K562 (cell line): ENCODE results near the gene ENDOG. TPM values are rescaled to one million over a fixed set of nuclear protein-coding genes. Genes with fewer than 3 reads are reported as not detected.

Source experiments
- ATF3 ChIP-seq, 2 experiments: fragments of 450-650 bp in 1 of 2; sonication (generic) in 1 of 2; formaldehyde crosslinking in 1 of 2; IDR thresholded peaks in 1 of 2; conservative IDR thresholded peaks in 1 of 2; 2 replicates each; pipeline versions ENCODE4 v1.6.1 to v1.8.1; 2016 to 2023; ENCODE audit warnings: mild to moderate bottlenecking in 2 of 2, moderate library complexity in 2 of 2, inconsistent platforms in 1 of 2, missing genetic modification reagents in 1 of 2
- BRD4 ChIP-seq: fragments of 200-600 bp; sonication (generic); IDR thresholded peaks from 2 replicates; pipeline ENCODE4 v1.6.1; 2017; ENCODE audit warnings: inconsistent platforms
- CHD2 ChIP-seq: IDR thresholded peaks from 2 replicates; pipeline ENCODE4 v1.6.1; 2011; ENCODE audit warnings: low read depth, low read length
- EHMT2 ChIP-seq: fragments of 450-650 bp; IDR thresholded peaks from 2 replicates; pipeline ENCODE4 v1.6.1; 2018; ENCODE audit warnings: antibody characterized with exemption
- GTF2A2 ChIP-seq: IDR thresholded peaks from 2 replicates; pipeline ENCODE4 v1.6.1; 2016; ENCODE audit warnings: mild to moderate bottlenecking, missing genetic modification characterization, missing compliant biosample characterization
- HBP1 ChIP-seq: fragments of 450-650 bp; formaldehyde crosslinking; IDR thresholded peaks from 2 replicates; pipeline ENCODE4 v1.4.0; 2022; ENCODE audit warnings: missing genetic modification characterization
- HDAC1 ChIP-seq, 2 experiments: fragments of 450-650 bp; IDR thresholded peaks; 2 replicates each; pipeline ENCODE4 v1.6.1; 2016 to 2017; ENCODE audit warnings: inconsistent platforms in 1 of 2, mild to moderate bottlenecking in 1 of 2, moderate library complexity in 1 of 2
- LEF1 ChIP-seq: fragments of 450-650 bp; IDR thresholded peaks from 2 replicates; pipeline ENCODE4 v1.6.1; 2016; ENCODE audit warnings: mild to moderate bottlenecking
- MAFF ChIP-seq: IDR thresholded peaks from 2 replicates; pipeline ENCODE4 v1.6.1; 2012; ENCODE audit warnings: low read length, improper control_type of control experiment
- MCM2 ChIP-seq: fragments of 450-650 bp; IDR thresholded peaks from 2 replicates; pipeline ENCODE4 v1.6.1; 2017; ENCODE audit warnings: low read depth, mild to moderate bottlenecking
- MCM5 ChIP-seq: fragments of 450-650 bp; IDR thresholded peaks from 2 replicates; pipeline ENCODE4 v1.6.1; 2016; ENCODE audit warnings: low read depth
- PCBP2 ChIP-seq: fragments of 200-400 bp; formaldehyde crosslinking; IDR thresholded peaks from 2 replicates; pipeline ENCODE4 v1.6.1; 2018; ENCODE audit warnings: low read length, low read depth, mild to moderate bottlenecking, moderate library complexity; ENCODE audit not compliant: poor library complexity, severe bottlenecking
- SLC30A9 ChIP-seq: fragments of 250-450 bp; sonication (Bioruptor Pico); IDR thresholded peaks from 2 replicates; pipeline ENCODE4 v1.8.0; 2022; ENCODE audit warnings: mild to moderate bottlenecking, moderate library complexity
- SMAD2 ChIP-seq: fragments of 150-350 bp; IDR thresholded peaks from 2 replicates; pipeline ENCODE4 v1.6.1; 2014; ENCODE audit warnings: low read depth, mild to moderate bottlenecking, low read length
- SP1 ChIP-seq: sonication (generic); formaldehyde crosslinking; IDR thresholded peaks from 2 replicates; pipeline ENCODE4 v1.8.1; 2022; ENCODE audit warnings: mild to moderate bottlenecking, missing genetic modification reagents
- TAF15 ChIP-seq: fragments of 200-400 bp; formaldehyde crosslinking; IDR thresholded peaks from 2 replicates; pipeline ENCODE4 v1.6.1; 2017; ENCODE audit warnings: mild to moderate bottlenecking, low read depth, low read length, moderate library complexity
- ZNF124 ChIP-seq: sonication (generic); formaldehyde crosslinking; IDR thresholded peaks from 2 replicates; pipeline ENCODE4 v1.8.1; 2022; ENCODE audit warnings: missing genetic modification reagents
- ZNF184 ChIP-seq: sonication (generic); formaldehyde crosslinking; IDR thresholded peaks from 2 replicates; pipeline ENCODE4 v1.5.0; 2020; ENCODE audit warnings: missing genetic modification reagents
- ZNF263 ChIP-seq: sonication (generic); formaldehyde crosslinking; IDR thresholded peaks from 2 replicates; pipeline ENCODE4 v1.8.0; 2022; ENCODE audit warnings: mild to moderate bottlenecking, missing genetic modification reagents, borderline replicate concordance
- ZNF445 ChIP-seq: fragments of 250-450 bp; sonication (Bioruptor Pico); IDR thresholded peaks from 2 replicates; pipeline ENCODE4 v1.4.0; 2020; ENCODE audit warnings: low read depth, mild to moderate bottlenecking, moderate library complexity
- ZSCAN29 ChIP-seq: fragments of 450-650 bp; IDR thresholded peaks from 2 replicates; pipeline ENCODE4 v1.6.1; 2017
- ZSCAN32 ChIP-seq: fragments of 450-650 bp; formaldehyde crosslinking; IDR thresholded peaks from 2 replicates; pipeline ENCODE4 v1.4.0; 2020; ENCODE audit warnings: mild to moderate bottlenecking, moderate library complexity
- polyA plus RNA-seq, 8 experiments: library from polyadenylated mRNA; depleted of rRNA in 4 of 8; stranded (reverse) in 5 of 8; unstranded in 3 of 8; fragments of >200 nt; fragmentation: Nextera tagmentation in 2 of 8; fragmentation: Illumina TruSeq in 1 of 8; extraction: Ambion mirVana in 2 of 8; extraction: Trizol in 1 of 8; gene quantifications; 2 replicates each; pipeline versions ENCODE4 v1.2.1 to v1.2.3, GENCODE V29; 2011 to 2014; ENCODE audit warnings: inconsistent platforms in 1 of 8, missing spikeins in 1 of 8
- total RNA-seq, 7 experiments: library from RNA; depleted of rRNA in 6 of 7; stranded (reverse); fragments of >200 nt in 6 of 7; fragmentation: Illumina TruSeq in 2 of 7; extraction: Trizol in 2 of 7; gene quantifications; 2 replicates each; pipeline versions ENCODE4 v1.2.1 to v1.2.3, GENCODE V29; 2011 to 2021; ENCODE audit warnings: low replicate concordance in 1 of 7
- TF ChIP-seq, protein P1 (sequence below), 2 experiments: fragments of 450-650 bp; IDR thresholded peaks; 2 replicates each; pipeline ENCODE4 v1.6.1; 2016
- TF ChIP-seq, protein P2 (sequence below): IDR thresholded peaks from 3 replicates; pipeline ENCODE4 v1.6.1; 2011; ENCODE audit warnings: borderline replicate concordance, mild to moderate bottlenecking, moderate library complexity; ENCODE audit not compliant: insufficient read length; ENCODE audit errors: extremely low read depth

The ENDOG gene
- total and polyA plus RNA-seq, 9 of the 15 experiments (the other 6 are each of a cell fraction or from before 2014, with no cell fraction given) = 1.2 to 91.0 (median 25.5) TPM

DNA sequence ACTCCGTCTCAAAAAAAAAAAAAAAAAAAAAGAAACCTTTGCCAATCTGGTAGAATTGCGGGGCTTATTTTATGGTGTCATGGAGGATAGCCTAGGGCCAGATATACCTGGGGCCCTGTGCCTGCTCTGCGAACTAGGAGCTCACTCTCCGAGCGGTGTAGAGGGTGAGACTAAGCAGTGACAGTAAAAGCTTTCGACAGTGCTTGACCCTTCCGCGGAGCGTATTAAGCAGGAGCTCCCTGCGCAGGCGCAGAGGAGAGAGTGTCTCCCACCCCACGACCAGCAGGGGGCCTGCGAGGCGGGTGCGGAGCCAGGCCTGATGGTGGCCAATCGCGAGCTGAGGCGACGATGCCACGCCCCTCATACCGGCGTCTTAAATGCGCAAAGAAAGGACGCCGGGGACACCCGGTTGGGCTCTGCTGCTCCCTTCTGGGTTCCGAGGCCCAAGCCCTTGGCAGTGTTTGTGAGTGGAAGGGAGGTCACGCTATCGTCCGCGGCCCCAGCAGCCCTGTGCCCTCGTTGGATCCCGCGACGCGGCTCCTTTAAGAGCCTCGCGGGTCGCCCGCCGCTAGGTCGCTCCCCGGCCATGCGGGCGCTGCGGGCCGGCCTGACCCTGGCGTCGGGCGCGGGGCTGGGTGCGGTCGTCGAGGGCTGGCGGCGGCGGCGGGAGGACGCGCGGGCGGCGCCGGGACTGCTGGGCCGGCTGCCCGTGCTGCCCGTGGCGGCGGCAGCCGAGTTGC lies at the start of gene ENDOG (continued):
- TF ChIP-seq ATF3 (IDR thresholded peaks at IDR 0.05) = no peak
- TF ChIP-seq ATF3 (CRISPR knock-in tag; conservative IDR thresholded peaks at IDR 0.05) = peak; percentile 69; the same call in 1 of the 2 replicates
- TF ChIP-seq, protein P1, sequence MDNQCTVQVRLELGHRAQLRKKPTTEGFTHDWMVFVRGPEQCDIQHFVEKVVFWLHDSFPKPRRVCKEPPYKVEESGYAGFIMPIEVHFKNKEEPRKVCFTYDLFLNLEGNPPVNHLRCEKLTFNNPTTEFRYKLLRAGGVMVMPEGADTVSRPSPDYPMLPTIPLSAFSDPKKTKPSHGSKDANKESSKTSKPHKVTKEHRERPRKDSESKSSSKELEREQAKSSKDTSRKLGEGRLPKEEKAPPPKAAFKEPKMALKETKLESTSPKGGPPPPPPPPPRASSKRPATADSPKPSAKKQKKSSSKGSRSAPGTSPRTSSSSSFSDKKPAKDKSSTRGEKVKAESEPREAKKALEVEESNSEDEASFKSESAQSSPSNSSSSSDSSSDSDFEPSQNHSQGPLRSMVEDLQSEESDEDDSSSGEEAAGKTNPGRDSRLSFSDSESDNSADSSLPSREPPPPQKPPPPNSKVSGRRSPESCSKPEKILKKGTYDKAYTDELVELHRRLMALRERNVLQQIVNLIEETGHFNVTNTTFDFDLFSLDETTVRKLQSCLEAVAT (IDR thresholded peaks at IDR 0.05) = peak in 1 of 2 experiments; percentile 73; a peak in 2 of 4 replicates
- TF ChIP-seq PCBP2 = no peak
- TF ChIP-seq, protein P2, sequence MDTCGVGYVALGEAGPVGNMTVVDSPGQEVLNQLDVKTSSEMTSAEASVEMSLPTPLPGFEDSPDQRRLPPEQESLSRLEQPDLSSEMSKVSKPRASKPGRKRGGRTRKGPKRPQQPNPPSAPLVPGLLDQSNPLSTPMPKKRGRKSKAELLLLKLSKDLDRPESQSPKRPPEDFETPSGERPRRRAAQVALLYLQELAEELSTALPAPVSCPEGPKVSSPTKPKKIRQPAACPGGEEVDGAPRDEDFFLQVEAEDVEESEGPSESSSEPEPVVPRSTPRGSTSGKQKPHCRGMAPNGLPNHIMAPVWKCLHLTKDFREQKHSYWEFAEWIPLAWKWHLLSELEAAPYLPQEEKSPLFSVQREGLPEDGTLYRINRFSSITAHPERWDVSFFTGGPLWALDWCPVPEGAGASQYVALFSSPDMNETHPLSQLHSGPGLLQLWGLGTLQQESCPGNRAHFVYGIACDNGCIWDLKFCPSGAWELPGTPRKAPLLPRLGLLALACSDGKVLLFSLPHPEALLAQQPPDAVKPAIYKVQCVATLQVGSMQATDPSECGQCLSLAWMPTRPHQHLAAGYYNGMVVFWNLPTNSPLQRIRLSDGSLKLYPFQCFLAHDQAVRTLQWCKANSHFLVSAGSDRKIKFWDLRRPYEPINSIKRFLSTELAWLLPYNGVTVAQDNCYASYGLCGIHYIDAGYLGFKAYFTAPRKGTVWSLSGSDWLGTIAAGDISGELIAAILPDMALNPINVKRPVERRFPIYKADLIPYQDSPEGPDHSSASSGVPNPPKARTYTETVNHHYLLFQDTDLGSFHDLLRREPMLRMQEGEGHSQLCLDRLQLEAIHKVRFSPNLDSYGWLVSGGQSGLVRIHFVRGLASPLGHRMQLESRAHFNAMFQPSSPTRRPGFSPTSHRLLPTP = no peak
- TF ChIP-seq ZNF263 (CRISPR knock-in tag) = no peak
- no peak for TF ChIP-seq MCM2
- no peak for TF ChIP-seq ZSCAN29
- peak in 1 of 2 experiments; percentile 47; a peak in 1 of 4 replicates for TF ChIP-seq HDAC1 (IDR thresholded peaks at IDR 0.05)
- TF ChIP-seq ZNF184 (CRISPR knock-in tag) = no peak
- no peak for TF ChIP-seq LEF1
- no peak for TF ChIP-seq CHD2
- TF ChIP-seq GTF2A2 (tag) = no peak
- TF ChIP-seq HBP1 = no peak
- TF ChIP-seq SMAD2 = no peak
- TF ChIP-seq TAF15 = no peak
- TF ChIP-seq BRD4 = no peak
- TF ChIP-seq ZNF124 (CRISPR knock-in tag) = no peak
- no peak for TF ChIP-seq SLC30A9 (CRISPR knock-in tag)
- no peak for TF ChIP-seq EHMT2
- no peak for TF ChIP-seq ZNF445 (CRISPR knock-in tag)
- no peak for TF ChIP-seq MCM5
- no peak for TF ChIP-seq ZSCAN32 (CRISPR knock-in tag)
- TF ChIP-seq MAFF = no peak
- TF ChIP-seq SP1 = peak; percentile 95
